HG02840 (cell line): ENCODE measurements around the gene HELZ.

ENCODE experiments used
- ATAC-seq: cut with Tn5 transposase; IDR thresholded peaks from one replicate; pipeline ENCODE4 v1.9.1; 2021; ENCODE audit warnings: mild to moderate bottlenecking, moderate library complexity, moderate number of reproducible peaks; ENCODE audit not compliant: unreplicated experiment, low FRiP score

The HELZ gene

GRCh38 chr17:67056746-67057490, 188.1 kb downstream of the HELZ start:
- no peak for ATAC-seq

DNA sequence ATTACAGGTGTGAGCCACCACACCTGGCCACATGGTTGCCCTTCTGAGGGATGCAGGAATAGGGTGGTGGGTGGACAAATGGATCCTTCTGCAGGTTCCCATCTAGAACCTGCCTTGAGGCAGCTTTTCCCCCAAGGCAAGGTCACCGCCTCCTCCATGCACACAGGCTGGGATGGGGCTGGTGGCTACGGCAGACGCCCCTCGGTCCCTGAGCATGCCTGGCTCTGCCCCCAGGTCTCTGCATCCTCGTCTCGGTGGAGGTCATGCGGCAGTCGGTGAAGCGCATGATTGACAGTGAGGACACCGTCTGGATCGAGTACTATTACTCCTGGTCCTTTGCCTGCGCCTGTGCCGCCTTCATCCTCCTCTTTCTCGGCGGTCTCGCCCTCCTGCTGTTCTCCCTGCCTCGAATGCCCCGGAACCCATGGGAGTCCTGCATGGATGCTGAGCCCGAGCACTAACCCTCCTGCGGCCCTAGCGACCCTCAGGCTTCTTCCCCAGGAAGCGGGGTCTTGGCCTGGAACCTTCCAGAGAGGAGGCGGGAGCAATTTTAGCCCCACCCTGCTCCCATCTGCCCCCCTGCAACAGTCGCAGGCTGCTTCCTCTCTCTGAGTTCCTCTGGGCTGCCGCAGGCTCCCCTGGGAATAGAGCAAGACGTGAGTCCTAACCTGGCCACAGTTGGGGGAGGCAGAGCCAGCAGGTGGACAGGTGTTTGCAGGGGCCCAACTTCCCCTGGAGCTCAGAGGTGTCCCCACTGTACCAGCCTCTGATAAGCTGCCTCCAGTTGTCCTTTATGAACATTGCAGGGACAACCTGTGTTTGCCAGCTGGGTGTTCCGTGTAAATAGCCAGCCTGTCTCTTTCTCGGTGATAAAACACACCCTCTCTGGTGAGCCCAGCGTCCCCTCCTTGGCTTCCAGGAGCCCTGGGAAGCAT, 188.9 kb downstream of the HELZ start:
- no peak for ATAC-seq

DNA sequence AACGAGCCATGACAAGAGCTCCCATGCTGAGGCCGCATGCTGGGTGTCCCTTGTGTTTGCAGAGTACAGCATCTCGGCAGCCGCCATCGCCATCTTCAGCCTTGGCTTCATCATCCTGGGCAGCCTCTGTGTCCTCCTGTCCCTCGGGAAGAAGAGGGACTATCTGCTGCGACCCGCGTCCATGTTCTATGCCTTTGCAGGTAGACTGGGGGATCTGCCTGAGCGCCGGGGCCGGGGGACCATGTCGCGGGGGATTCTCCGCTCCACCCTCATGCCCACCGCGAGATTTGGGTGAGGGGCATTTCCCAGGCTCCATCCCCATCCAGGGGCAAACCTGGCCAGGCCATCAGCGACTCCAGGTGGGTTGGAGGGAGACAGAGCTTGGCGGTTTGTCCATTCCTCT, 190.0 kb downstream of the HELZ start:
- ATAC-seq = no peak

- no peak for ATAC-seq
These were observed 190.4 kb downstream of the HELZ start for GRCh38 chr17:67054608-67055007.

- ATAC-seq = no peak
These were observed 190.9 kb downstream of the HELZ start for GRCh38 chr17:67054011-67054591.

GRCh38 chr17:67053438-67054000, 191.5 kb downstream of the HELZ start:
- no peak for ATAC-seq

DNA sequence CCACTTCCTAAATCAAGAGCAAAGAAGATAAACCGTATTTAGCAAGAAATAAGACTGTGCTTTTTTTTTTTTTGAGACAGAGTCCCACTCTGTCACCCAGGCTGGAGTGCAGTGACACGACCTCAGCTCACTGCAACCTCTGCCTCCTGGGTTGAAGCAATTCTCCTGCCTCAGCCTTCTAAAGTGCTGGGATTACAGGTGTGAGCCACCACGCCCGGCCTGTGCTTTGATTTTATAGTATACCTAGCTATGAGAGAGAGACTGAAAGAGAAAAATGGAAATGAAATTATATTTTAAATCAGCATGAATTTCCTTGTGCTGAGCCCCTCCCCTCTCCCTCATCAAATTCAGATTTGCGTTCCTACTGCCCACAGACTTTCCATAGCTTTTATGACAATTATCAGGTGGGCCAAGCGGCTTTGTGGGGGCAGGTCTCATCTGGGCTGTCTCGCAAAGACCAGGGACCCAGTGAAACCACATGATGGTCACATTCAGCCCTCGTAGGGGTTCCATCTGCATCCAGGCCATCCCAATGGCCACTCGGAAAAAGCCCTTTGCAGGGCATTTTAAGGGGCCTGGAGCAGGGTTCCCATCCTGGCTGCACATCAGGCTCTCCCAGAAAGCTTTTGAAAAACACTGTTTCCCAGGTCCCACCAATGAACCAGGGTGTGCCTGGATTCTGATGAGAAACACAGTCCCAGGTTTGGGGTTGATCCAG, 192.1 kb downstream of the HELZ start:
- ATAC-seq = no peak

- no peak for ATAC-seq
These were observed 193.2 kb downstream of the HELZ start for GRCh38 chr17:67051837-67052236.

DNA sequence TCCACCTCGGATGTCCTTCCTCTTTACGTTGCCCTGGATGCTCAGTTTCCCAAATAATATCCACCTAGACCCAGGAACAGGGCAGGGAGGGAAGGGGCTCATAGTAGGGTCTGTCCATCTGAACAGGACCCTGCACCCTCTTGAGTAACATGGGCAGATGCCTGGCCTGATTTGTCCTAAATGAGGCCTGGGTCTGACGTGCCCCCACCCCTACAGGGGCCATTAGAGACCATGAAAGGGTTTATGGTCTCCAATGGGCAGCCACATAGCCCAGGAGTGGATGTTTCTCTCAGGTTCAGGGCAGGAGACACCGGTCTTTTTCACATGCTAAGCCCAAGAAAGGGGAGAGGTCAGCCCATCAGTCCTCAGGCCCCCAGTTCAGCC, 193.8 kb downstream of the HELZ start:
- ATAC-seq = no peak

DNA sequence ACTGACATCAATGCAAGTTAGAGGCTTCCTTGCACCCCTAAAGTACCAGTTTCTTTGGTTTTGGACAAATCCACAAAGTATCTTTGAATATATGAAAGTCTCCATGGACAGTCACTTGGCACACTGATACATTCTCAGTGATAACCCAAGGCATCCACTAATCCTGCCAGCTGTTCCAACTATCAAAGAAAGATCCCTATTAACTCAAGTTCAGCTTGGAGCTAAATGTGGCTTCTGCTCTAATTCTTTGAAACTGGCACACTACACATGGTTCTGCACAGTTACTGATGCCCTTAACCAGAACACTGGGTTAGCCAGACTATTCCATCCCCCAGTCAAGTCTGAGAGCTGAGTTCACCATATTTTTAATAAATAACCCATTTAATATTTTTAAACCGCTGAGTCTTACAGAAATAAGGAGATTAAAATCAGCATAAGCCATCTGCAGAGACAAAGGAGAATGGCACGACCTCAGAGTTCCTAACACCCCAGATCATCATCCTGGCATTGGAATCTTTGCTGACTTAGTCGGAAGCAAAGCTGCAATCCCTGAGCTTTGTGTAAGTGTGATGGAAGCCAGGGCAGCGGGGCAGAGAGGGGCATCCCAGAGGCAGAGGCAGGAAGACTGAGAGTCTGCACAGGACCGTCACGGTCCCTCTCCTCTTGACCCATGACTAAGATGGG, 194.4 kb downstream of the HELZ start:
- no peak for ATAC-seq

DNA sequence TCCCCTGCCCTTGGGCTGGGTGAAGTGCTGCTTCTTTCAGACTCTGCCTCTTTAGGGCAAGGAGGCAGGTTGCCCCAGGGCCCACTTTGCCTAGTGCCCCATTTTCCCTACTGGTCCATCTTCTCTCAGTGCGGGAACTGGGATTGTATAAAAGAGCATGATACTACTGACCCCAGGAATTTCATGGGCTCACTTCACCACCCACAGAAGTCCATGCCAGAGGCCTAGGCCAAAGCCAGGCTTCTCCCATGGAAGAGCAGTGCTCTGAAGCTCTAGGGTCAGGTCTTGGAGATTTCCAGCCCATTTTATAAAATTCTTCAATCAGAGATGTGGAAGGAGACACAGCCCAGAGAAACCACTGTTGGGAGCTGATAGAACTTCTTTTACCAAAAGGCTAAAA, 194.9 kb downstream of the HELZ start:
- ATAC-seq = no peak

DNA sequence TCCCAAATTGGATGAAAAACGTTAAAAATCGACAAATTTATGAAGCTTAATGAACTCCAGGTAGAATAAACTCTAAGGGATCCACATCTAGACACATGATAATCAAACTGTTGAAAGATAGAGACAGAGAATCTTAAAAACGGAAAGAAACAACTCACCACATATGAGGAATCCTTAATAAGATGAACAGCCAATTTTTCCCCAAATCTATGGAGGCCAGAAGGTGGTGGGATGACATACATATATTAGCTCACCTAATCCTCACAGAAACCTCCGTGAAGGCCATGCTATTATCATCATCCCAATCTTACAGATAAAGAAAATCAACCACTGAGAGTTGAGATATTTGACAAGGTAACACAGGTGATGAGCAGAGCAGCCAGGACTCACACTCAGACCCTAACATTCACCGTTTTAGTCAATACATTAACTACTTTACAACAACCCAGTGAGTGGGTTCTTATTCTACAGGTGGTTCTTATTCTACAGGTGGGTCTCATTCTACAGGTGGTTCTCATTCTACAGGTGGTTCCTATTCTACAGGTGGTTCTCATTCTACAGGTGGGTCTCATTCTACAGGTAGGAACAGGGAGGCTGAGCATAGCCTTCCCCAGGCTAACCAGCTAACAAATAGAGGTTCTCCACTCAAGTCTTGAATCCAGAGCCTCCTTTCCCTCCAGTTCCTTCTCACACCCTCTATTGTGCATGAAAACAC, 195.8 kb downstream of the HELZ start:
- no peak for ATAC-seq

- ATAC-seq = no peak
These were observed 197.6 kb downstream of the HELZ start for GRCh38 chr17:67047382-67047781.

GRCh38 chr17:67046398-67046797, 198.6 kb downstream of the HELZ start:
- ATAC-seq = no peak

- ATAC-seq = no peak
These were observed 200.1 kb downstream of the HELZ start for GRCh38 chr17:67044940-67045339.

- ATAC-seq = no peak
These were observed 200.8 kb downstream of the HELZ start, which contains the start of gene CACNG1 for GRCh38 chr17:67044016-67044772. Gene CACNG1 (plus strand): TSS chr17:67044554. CDS start chr17:67044661, 107 bp downstream.

GRCh38 chr17:67043283-67043682, 201.7 kb downstream of the HELZ start:
- no peak for ATAC-seq
